CD14-positive monocyte (primary cell): ENCODE data around the gene ESRRB. TPM values are rescaled to one million over a fixed set of nuclear protein-coding genes. Genes with fewer than 3 reads are reported as not detected.

Experiments used
- DNase-seq, 3 donors: peaks; one replicate each; pipeline ENCODE4 v3.0.0-alpha.2; 2011 to 2022
- H2AFZ ChIP-seq: 2 replicates; pipeline ENCODE4 v1.6.0; 2012; ENCODE audit warnings: mild to moderate bottlenecking, low read depth, low read length, inconsistent platforms; ENCODE audit not compliant: insufficient read depth, poor library complexity, severe bottlenecking
- H3K27ac ChIP-seq, 2 donors: 1 replicate in 1 of 2; 2 replicates in 1 of 2; pipeline ENCODE4 v1.5.1; 2012 to 2013; ENCODE audit warnings: low read length in 2 of 2, control low read depth in 1 of 2, inconsistent platforms in 1 of 2, low read depth in 1 of 2, mild to moderate bottlenecking in 1 of 2
- H3K27me3 ChIP-seq, 2 donors: one replicate each; pipeline versions ENCODE4 v1.6.0 to v1.6.1; 2011 to 2013; ENCODE audit warnings: low read length in 2 of 2; ENCODE audit not compliant: control insufficient read depth in 2 of 2, insufficient read depth in 2 of 2
- H3K36me3 ChIP-seq, 2 donors: replicated peaks in 1 of 2; 1 replicate in 1 of 2; 2 replicates in 1 of 2; pipeline versions ENCODE4 v1.5.1 to v1.6.1; 2012 to 2013; ENCODE audit warnings: low read length in 2 of 2, control low read depth in 1 of 2, inconsistent platforms in 1 of 2, mild to moderate bottlenecking in 1 of 2; ENCODE audit not compliant: insufficient read depth in 2 of 2, control insufficient read depth in 1 of 2
- H3K4me1 ChIP-seq, 2 donors: 1 replicate in 1 of 2; 2 replicates in 1 of 2; pipeline versions ENCODE4 v1.5.1 to v1.6.1; 2012 to 2013; ENCODE audit warnings: low read length in 2 of 2, control low read depth in 1 of 2, inconsistent platforms in 1 of 2, mild to moderate bottlenecking in 1 of 2, moderate library complexity in 1 of 2; ENCODE audit not compliant: insufficient read depth in 2 of 2, control insufficient read depth in 1 of 2
- H3K4me2 ChIP-seq: replicated peaks from 2 replicates; pipeline ENCODE3; 2012; ENCODE audit warnings: low read length, moderate library complexity, mild to moderate bottlenecking; ENCODE audit not compliant: poor library complexity, severe bottlenecking; ENCODE audit errors: extremely low read depth
- H3K4me3 ChIP-seq, 3 experiments: fragments of 200-600 bp in 1 of 3; sonication (generic) in 1 of 3; replicated peaks in 1 of 3; 1 replicate in 2 of 3; 2 replicates in 1 of 3; pipeline ENCODE4 v1.5.1; 2011 to 2013; ENCODE audit warnings: low read length in 3 of 3, mild to moderate bottlenecking in 3 of 3, control low read depth in 2 of 3, low read depth in 2 of 3, inconsistent platforms in 1 of 3, moderate library complexity in 1 of 3
- H3K79me2 ChIP-seq: 2 replicates; pipeline ENCODE4 v1.6.0; 2012; ENCODE audit warnings: mild to moderate bottlenecking, control low read depth, inconsistent platforms, low read length, moderate library complexity; ENCODE audit not compliant: insufficient read depth
- H3K9ac ChIP-seq: 2 replicates; pipeline ENCODE4 v1.6.0; 2017; ENCODE audit warnings: low read length, mild to moderate bottlenecking; ENCODE audit not compliant: insufficient read depth, poor library complexity, severe bottlenecking
- H3K9me3 ChIP-seq, 2 donors: replicated peaks in 1 of 2; 1 replicate in 1 of 2; 2 replicates in 1 of 2; pipeline versions ENCODE4 v1.5.1 to v1.6.1; 2012 to 2013; ENCODE audit warnings: low read length in 2 of 2, control low read depth in 1 of 2; ENCODE audit not compliant: control insufficient read depth in 1 of 2, insufficient read depth in 1 of 2
- H4K20me1 ChIP-seq: 2 replicates; pipeline ENCODE4 v1.6.0; 2012; ENCODE audit warnings: mild to moderate bottlenecking, low read length, control low read depth, moderate library complexity; ENCODE audit not compliant: insufficient read depth
- H3K27ac Mint-ChIP-seq, 7 donors: one replicate each; pipeline ENCODE4 v1.8.0; 2020; ENCODE audit warnings: mild to moderate bottlenecking in 7 of 7, mixed read lengths in 7 of 7, moderate library complexity in 6 of 7, inconsistent platforms in 2 of 7
- H3K27me3 Mint-ChIP-seq, 3 donors: one replicate each; pipeline ENCODE4 v1.8.0; 2021 to 2022; ENCODE audit warnings: low read depth in 3 of 3, mild to moderate bottlenecking in 3 of 3, mixed read lengths in 3 of 3, moderate library complexity in 3 of 3, inconsistent platforms in 1 of 3
- H3K36me3 Mint-ChIP-seq, 2 donors: one replicate each; pipeline ENCODE4 v1.8.0; 2020; ENCODE audit warnings: mixed read lengths in 2 of 2, inconsistent platforms in 1 of 2, mild to moderate bottlenecking in 1 of 2
- H3K4me1 Mint-ChIP-seq: one replicate; pipeline ENCODE4 v1.8.0; 2020; ENCODE audit warnings: mild to moderate bottlenecking, mixed read lengths
- H3K4me3 Mint-ChIP-seq, 2 donors: one replicate each; pipeline ENCODE4 v1.8.0; 2020; ENCODE audit warnings: mild to moderate bottlenecking in 2 of 2, mixed read lengths in 2 of 2, moderate library complexity in 1 of 2
- H3K9me3 Mint-ChIP-seq, 7 donors: one replicate each; pipeline ENCODE4 v1.8.0; 2020 to 2022; ENCODE audit warnings: mixed read lengths in 7 of 7, mild to moderate bottlenecking in 6 of 7, moderate library complexity in 6 of 7, inconsistent platforms in 2 of 7
- WGBS: methylation state at CpG from one replicate; pipeline ENCODE4 v1.1.5; 2013; ENCODE audit warnings: missing lambda C conversion rate; ENCODE audit not compliant: insufficient coverage; 5-methylcytosine and 5-hydroxymethylcytosine counted together
- intact Hi-C, 2 donors: fragments of 100-400 bp; cut with micrococcal nuclease; formaldehyde crosslinking; loops; one replicate each; pipeline versions ENCODE4 v1.15.0 to v1.15.1; 2023
- polyA plus RNA-seq, 3 donors: library from polyadenylated mRNA; depleted of rRNA in 1 of 3; unstranded in 2 of 3; stranded (reverse) in 1 of 3; fragments of 300-500 nt in 2 of 3; fragments of >200 nt in 1 of 3; fragmentation: Illumina TruSeq in 2 of 3; gene quantifications; 1 replicate in 2 of 3; 2 replicates in 1 of 3; pipeline ENCODE4 v1.2.3, GENCODE V29; 2012 to 2021
- TF ChIP-seq, protein P1 (sequence below): fragments of 200-600 bp; IDR thresholded peaks from one replicate; pipeline ENCODE4 v1.8.0; 2022; ENCODE audit warnings: antibody characterized with exemption, mild to moderate bottlenecking

ESRRB gene
- polyA plus RNA-seq, 3 donors = 0.03 TPM; not detected in 2

GRCh38 chr14:76491172-76491930, 115.4 kb downstream of the ESRRB start:
- Mint-ChIP-seq H3K27me3 (peaks cover 1 to 4% (median 1%) of the 10 kb centered on the region in 3 donors), H3K27ac (no peak overlapping the region), H3K9me3 (no peaks in the 10 kb centered on the region), H3K4me3 (no peak overlapping the region), H3K36me3 (no peaks in the 10 kb centered on the region), H3K4me1 (no peaks in the 10 kb centered on the region)
- no peaks in the 10 kb centered on the region for H3K4me1 ChIP-seq
- TF ChIP-seq, protein P1, sequence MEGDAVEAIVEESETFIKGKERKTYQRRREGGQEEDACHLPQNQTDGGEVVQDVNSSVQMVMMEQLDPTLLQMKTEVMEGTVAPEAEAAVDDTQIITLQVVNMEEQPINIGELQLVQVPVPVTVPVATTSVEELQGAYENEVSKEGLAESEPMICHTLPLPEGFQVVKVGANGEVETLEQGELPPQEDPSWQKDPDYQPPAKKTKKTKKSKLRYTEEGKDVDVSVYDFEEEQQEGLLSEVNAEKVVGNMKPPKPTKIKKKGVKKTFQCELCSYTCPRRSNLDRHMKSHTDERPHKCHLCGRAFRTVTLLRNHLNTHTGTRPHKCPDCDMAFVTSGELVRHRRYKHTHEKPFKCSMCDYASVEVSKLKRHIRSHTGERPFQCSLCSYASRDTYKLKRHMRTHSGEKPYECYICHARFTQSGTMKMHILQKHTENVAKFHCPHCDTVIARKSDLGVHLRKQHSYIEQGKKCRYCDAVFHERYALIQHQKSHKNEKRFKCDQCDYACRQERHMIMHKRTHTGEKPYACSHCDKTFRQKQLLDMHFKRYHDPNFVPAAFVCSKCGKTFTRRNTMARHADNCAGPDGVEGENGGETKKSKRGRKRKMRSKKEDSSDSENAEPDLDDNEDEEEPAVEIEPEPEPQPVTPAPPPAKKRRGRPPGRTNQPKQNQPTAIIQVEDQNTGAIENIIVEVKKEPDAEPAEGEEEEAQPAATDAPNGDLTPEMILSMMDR = no peak
- no peak overlapping the region for H3K4me3 ChIP-seq
- H4K20me1 ChIP-seq = no peaks in the 10 kb centered on the region
- no peaks in the 10 kb centered on the region for H3K79me2 ChIP-seq
- WGBS = 94% methylated on average over 22 of the region's 22 CpGs
- no peaks in the 10 kb centered on the region for H3K36me3 ChIP-seq
- H3K27ac ChIP-seq = no peak overlapping the region
- no peak overlapping the region for H3K9ac ChIP-seq
- H3K9me3 ChIP-seq = no peaks in the 10 kb centered on the region
- no peak overlapping the region for H2AFZ ChIP-seq
- DNase-seq = no peak
- intact Hi-C loops = no loop called here
- no peaks in the 10 kb centered on the region for H3K27me3 ChIP-seq
- H3K4me2 ChIP-seq = no peak overlapping the region

DNA sequence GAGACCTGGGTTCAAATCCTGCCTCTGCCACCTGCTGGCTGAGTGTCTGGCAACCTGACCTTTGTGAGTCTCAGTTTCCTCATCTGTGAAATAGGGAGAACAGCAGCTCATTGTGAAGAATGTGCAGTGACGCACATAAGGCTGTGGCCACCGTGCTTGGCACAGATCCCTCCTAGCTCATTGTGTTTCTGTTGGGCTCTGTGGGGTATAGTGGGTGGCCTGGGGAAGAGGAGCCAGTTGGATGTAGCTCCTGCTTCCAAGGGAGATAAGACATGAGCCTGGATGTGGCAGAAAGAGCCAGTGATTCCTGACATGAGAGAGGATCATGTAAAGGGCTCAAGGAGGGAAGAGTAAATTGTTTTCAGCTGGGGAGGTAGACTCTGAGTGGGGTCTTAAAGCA, 120.0 kb downstream of the ESRRB start:
- no peak overlapping the region for H3K9ac ChIP-seq
- H3K4me1 Mint-ChIP-seq = no peaks in the 10 kb centered on the region
- no peaks in the 10 kb centered on the region for H3K36me3 ChIP-seq
- H3K27me3 Mint-ChIP-seq = peaks cover 0 to 9% (median 0%) of the 10 kb centered on the region in 3 donors
- no peaks in the 10 kb centered on the region for H3K4me1 ChIP-seq
- intact Hi-C loops = no loop called here
- DNase-seq = no peak
- TF ChIP-seq, protein P1 = no peak
- H3K9me3 ChIP-seq = no peaks in the 10 kb centered on the region
- H3K27ac ChIP-seq = no peak overlapping the region
- no peak overlapping the region for H3K4me3 Mint-ChIP-seq
- H3K79me2 ChIP-seq = no peaks in the 10 kb centered on the region
- no peak overlapping the region for H3K27ac Mint-ChIP-seq
- H2AFZ ChIP-seq = no peak overlapping the region
- no peaks in the 10 kb centered on the region for H3K36me3 Mint-ChIP-seq
- no peaks in the 10 kb centered on the region for H4K20me1 ChIP-seq
- no peak overlapping the region for H3K4me3 ChIP-seq
- H3K9me3 Mint-ChIP-seq = no peaks in the 10 kb centered on the region
- H3K27me3 ChIP-seq = no peaks in the 10 kb centered on the region
- no peak overlapping the region for H3K4me2 ChIP-seq
- WGBS = 96% methylated on average over 2 of the region's 2 CpGs
